Upper lobe of left lung (tissue), 6 donors: Measurements from ENCODE around the gene H6PD. TPM values are rescaled to one million over a fixed set of nuclear protein-coding genes. Genes with fewer than 3 reads are reported as not detected.

Experiments
- ATAC-seq, 2 donors: fragments of 200-7000 bp; cut with Tn5 transposase; one replicate each; pipeline ENCODE4 v1.9.1; 2022; ENCODE audit warnings: mild to moderate bottlenecking in 2 of 2, moderate library complexity in 2 of 2; ENCODE audit not compliant: low FRiP score in 2 of 2
- DNase-seq, 2 donors: peaks; one replicate each; pipeline ENCODE4 v3.0.0-alpha.2; 2019 to 2020
- H3K27ac ChIP-seq, 4 donors: fragments of 200-600 bp; sonication (generic); one replicate each; pipeline ENCODE4 v1.5.1; 2016 to 2019
- H3K27me3 ChIP-seq, 4 donors: fragments of 200-600 bp; sonication (generic); one replicate each; pipeline ENCODE4 v1.5.1; 2017 to 2019
- H3K36me3 ChIP-seq, 4 donors: fragments of 200-600 bp; sonication (generic); one replicate each; pipeline ENCODE4 v1.5.1; 2016 to 2019
- H3K4me1 ChIP-seq, 4 donors: fragments of 200-600 bp; sonication (generic); one replicate each; pipeline ENCODE4 v1.5.1; 2018 to 2019
- H3K4me3 ChIP-seq, 4 donors: fragments of 200-600 bp; sonication (generic); one replicate each; pipeline ENCODE4 v1.5.1; 2017 to 2019; ENCODE audit warnings: mild to moderate bottlenecking in 2 of 4, moderate library complexity in 1 of 4
- H3K9me3 ChIP-seq, 4 donors: fragments of 200-600 bp; sonication (generic); one replicate each; pipeline ENCODE4 v1.5.1; 2018 to 2019
- EP300 ChIP-seq, 4 donors: sonication (generic); formaldehyde crosslinking; IDR thresholded peaks; one replicate each; pipeline ENCODE4 v1.5.1; 2017; ENCODE audit warnings: antibody characterized with exemption in 4 of 4, control low read depth in 2 of 4
- POLR2A ChIP-seq, 4 donors: fragments of 450-650 bp; IDR thresholded peaks; one replicate each; pipeline ENCODE4 v1.5.1; 2016 to 2017; ENCODE audit warnings: antibody characterized with exemption in 4 of 4, mild to moderate bottlenecking in 2 of 4
- POLR2AphosphoS5 ChIP-seq, 2 donors: sonication (generic); formaldehyde crosslinking; IDR thresholded peaks; one replicate each; pipeline ENCODE4 v1.5.1; 2017; ENCODE audit warnings: antibody characterized with exemption in 2 of 2
- WGBS, 2 donors: methylation state at CpG; one replicate each; pipeline ENCODE4 v1.1.5; 2017 to 2018; 5-methylcytosine and 5-hydroxymethylcytosine counted together
- total RNA-seq, 6 donors: library from RNA; depleted of rRNA in 4 of 6; stranded (reverse); fragments of >200 nt in 4 of 6; gene quantifications; one replicate each; pipeline versions ENCODE4 v1.1.0 to v1.2.1, GENCODE V29; 2016 to 2021
- TF ChIP-seq, protein P1 (sequence below), 6 experiments: fragments of 450-650 bp in 4 of 6; fragments of 200-600 bp in 2 of 6; sonication (generic) in 2 of 6; IDR thresholded peaks; one replicate each; pipeline ENCODE4 v1.5.1; 2016 to 2019; ENCODE audit warnings: antibody characterized with exemption in 6 of 6
- donor health status: DM: no; HTN: no; CAD: no; lungs with moderate emphysema.
- donor health status: DM: no; HTN: yes; CAD: no; lungs with severe emphysema.

Gene H6PD
- total RNA-seq, 6 donors from 2014 or later, result 36.7 to 57.0 (median 44.5) TPM

DNA sequence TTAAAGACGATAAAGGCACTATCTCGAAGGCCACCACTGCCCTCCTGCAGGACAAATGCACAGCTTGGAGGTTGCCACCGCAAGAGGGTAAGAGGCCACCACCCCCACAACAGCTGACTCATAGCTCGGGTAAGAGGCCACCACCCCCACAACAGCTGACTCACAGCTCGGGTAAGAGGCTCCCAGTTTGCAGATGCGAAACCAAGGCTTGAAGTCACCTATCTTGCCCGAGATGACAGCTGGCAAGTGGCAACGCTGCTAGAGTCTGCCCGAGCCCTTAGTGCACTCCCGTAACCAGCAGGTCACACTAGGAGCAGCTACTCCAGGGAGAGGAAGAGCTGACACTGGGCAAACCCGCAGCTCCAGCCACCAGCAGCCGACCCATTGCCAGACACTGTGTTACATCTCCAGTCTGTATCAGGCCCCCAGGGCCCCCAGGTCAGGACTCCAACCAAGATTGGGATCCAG lies 41.0 kb downstream of the H6PD start:
- DNase-seq, result peak in 1 of 2 donors; percentile 81
- TF ChIP-seq, protein P1, sequence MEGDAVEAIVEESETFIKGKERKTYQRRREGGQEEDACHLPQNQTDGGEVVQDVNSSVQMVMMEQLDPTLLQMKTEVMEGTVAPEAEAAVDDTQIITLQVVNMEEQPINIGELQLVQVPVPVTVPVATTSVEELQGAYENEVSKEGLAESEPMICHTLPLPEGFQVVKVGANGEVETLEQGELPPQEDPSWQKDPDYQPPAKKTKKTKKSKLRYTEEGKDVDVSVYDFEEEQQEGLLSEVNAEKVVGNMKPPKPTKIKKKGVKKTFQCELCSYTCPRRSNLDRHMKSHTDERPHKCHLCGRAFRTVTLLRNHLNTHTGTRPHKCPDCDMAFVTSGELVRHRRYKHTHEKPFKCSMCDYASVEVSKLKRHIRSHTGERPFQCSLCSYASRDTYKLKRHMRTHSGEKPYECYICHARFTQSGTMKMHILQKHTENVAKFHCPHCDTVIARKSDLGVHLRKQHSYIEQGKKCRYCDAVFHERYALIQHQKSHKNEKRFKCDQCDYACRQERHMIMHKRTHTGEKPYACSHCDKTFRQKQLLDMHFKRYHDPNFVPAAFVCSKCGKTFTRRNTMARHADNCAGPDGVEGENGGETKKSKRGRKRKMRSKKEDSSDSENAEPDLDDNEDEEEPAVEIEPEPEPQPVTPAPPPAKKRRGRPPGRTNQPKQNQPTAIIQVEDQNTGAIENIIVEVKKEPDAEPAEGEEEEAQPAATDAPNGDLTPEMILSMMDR (IDR thresholded peaks at IDR 0.05), result no peak
- TF ChIP-seq POLR2A (IDR thresholded peaks at IDR 0.05), result no peak
- no peak for TF ChIP-seq EP300 (IDR thresholded peaks at IDR 0.05)
- peak in 1 of 2 donors; percentile 38 for TF ChIP-seq POLR2AphosphoS5 (IDR thresholded peaks at IDR 0.05)
- H3K4me1 ChIP-seq, result peaks cover 6 to 22% (median 13%) of the 10 kb centered on the region in 4 donors
- no peaks in the 10 kb centered on the region for H3K9me3 ChIP-seq
- peak overlapping the region in 1 of 4 donors; percentile 31 for H3K27ac ChIP-seq
- ATAC-seq, result peak; percentile 66 to 82
- H3K36me3 ChIP-seq, result peaks cover 0 to 2% (median 0%) of the 10 kb centered on the region in 4 donors
- H3K4me3 ChIP-seq, result no peak overlapping the region
- no peaks in the 10 kb centered on the region for H3K27me3 ChIP-seq
- 59 to 68% methylated on average over 8 to 10 of the region's 12 CpGs for WGBS, 2 donors

DNA sequence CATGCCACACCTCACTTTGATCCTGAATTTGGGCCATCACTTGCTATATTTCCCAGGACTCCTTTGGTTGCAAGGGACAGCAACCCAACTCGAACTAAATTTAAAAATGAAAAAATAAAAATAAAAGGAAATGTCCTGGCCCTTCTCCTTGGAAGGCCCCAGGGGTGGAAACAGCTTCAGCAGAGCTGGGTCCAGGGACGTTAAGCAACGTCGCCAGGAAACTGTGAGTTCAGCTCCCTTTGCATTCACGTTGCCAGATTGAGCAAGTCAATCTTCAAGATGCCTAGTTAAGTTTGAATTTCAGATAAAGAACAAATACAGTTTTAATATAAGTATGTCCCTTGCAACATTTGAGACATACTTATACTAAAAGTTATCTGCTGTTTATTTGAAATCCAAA lies 43.5 kb downstream of the H6PD start:
- TF ChIP-seq POLR2AphosphoS5 (IDR thresholded peaks at IDR 0.05) (no peak), POLR2A (IDR thresholded peaks at IDR 0.05) (no peak), EP300 (IDR thresholded peaks at IDR 0.05) (no peak)
- TF ChIP-seq, protein P1 (IDR thresholded peaks at IDR 0.05), result no peak
- 52 to 66% methylated on average over 5 of the region's 5 CpGs for WGBS, 2 donors
- no peaks in the 10 kb centered on the region for H3K9me3 ChIP-seq
- no peaks in the 10 kb centered on the region for H3K27me3 ChIP-seq
- H3K27ac ChIP-seq, result no peak overlapping the region
- ATAC-seq, result no peak
- no peak overlapping the region for H3K4me3 ChIP-seq
- no peak for DNase-seq
- H3K4me1 ChIP-seq, result peaks cover 12 to 27% (median 20%) of the 10 kb centered on the region in 4 donors
- no peaks in the 10 kb centered on the region for H3K36me3 ChIP-seq

DNA sequence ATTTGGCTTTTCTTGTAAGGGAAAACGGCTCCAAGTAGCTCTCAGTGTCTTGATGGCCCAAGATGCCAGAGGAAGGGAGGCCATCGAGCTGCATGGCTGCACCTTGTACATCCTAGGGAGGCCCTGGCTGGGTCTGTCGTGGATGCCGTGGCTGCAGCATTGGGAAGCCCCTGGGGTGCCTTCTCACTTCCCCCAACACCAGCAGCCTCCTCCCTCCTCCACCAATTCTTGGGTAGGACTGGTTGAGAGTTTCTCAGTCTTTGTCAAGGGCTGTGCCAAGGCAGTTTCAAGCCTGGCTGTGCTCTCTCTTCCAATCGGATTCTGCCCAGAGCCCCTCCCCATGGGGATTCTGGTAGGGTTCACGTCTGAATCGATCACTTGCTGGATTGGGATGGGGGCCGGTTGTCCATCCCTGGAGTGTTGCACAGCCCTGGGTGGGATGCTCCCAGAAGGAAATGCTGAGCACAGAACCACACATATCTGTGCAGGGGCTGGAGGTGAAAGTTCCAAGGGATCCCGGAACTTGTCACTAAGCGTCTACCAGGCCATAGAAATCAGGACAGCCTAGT lies 44.1 kb downstream of the H6PD start:
- Histone ChIP-seq H3K4me1 (peaks cover 12 to 27% (median 20%) of the 10 kb centered on the region in 4 donors), H3K4me3 (no peak overlapping the region), H3K9me3 (no peaks in the 10 kb centered on the region), H3K27me3 (no peaks in the 10 kb centered on the region), H3K27ac (no peak overlapping the region), H3K36me3 (no peaks in the 10 kb centered on the region)
- TF ChIP-seq, protein P1 (IDR thresholded peaks at IDR 0.05), result no peak
- TF ChIP-seq POLR2A (IDR thresholded peaks at IDR 0.05) (no peak), EP300 (IDR thresholded peaks at IDR 0.05) (no peak), POLR2AphosphoS5 (IDR thresholded peaks at IDR 0.05) (no peak)
- no peak for ATAC-seq
- WGBS, 2 donors, result 83 to 85% methylated on average over 8 to 10 of the region's 10 CpGs
- no peak for DNase-seq

DNA sequence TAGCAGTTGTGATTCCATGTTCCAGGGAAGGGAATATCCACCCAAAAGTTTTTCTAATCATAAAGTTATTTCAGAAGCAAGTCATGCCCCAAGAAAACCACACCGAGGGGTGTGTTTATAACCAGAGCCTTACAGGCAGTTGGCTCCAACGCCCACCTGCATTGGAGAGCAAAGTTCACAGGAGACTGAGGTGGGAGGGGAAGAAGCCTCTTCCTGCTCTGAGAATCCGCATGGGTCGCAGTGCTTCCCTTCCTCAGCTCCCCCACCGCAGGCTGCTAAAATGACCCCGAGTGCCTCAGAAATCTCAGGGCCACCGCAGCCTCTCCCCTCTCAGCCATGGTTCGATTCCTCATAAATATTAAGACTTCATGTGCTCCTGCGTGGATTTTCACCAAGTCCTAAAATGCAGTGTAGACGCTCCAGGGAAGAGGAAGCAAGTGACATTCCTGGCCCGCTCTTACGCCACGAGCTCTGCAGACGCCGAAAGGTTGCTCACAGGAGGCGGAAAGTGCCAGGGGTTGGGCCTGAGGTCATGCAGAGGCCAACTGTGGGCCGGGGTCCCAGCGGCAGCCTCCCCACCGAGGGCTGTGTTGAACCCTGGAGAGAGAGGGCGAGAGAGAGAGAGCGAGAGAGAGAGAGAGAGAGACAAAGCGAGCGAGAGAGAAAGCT lies 44.7 kb downstream of the H6PD start:
- TF ChIP-seq, protein P1 (IDR thresholded peaks at IDR 0.05), result no peak
- TF ChIP-seq EP300 (IDR thresholded peaks at IDR 0.05) (no peak), POLR2A (IDR thresholded peaks at IDR 0.05) (no peak), POLR2AphosphoS5 (IDR thresholded peaks at IDR 0.05) (no peak)
- no peak overlapping the region for H3K4me3 ChIP-seq
- peaks cover 12 to 27% (median 20%) of the 10 kb centered on the region in 4 donors for H3K4me1 ChIP-seq
- no peak overlapping the region for H3K27ac ChIP-seq
- H3K9me3 ChIP-seq, result no peaks in the 10 kb centered on the region
- WGBS, 2 donors, result 66 to 72% methylated on average over 22 of the region's 23 CpGs
- ATAC-seq (no peak), DNase-seq (peak in 1 of 2 donors; percentile 43)
- no peaks in the 10 kb centered on the region for H3K36me3 ChIP-seq
- no peaks in the 10 kb centered on the region for H3K27me3 ChIP-seq
